B cell (primary cell): Measurements from ENCODE around the gene ELAPOR1. TPM values are rescaled to one million over a fixed set of nuclear protein-coding genes. Genes with fewer than 3 reads are reported as not detected.

Experiments used
- ATAC-seq: fragments of 200-7000 bp; cut with Tn5 transposase; one replicate; pipeline ENCODE4 v1.10.0; 2021; ENCODE audit warnings: low read depth, mild to moderate bottlenecking, moderate number of reproducible peaks, moderate library complexity
- CTCF ChIA-PET: fragments of 350-600 bp; sonication (Branson Sonifier 250); formaldehyde crosslinking; loops from one replicate; lab custom pipeline; 2021; ENCODE audit warnings: antibody characterized with exemption, inconsistent platforms; lab: Charles Lee
- POLR2A ChIA-PET: fragments of 350-600 bp; sonication (Branson Sonifier 250); formaldehyde crosslinking; loops from one replicate; lab custom pipeline; 2021; ENCODE audit warnings: antibody characterized with exemption; lab: Charles Lee
- DNase-seq: peaks from one replicate; pipeline ENCODE4 v3.0.0; 2013
- H2AFZ ChIP-seq: 2 replicates; pipeline ENCODE4 v1.6.1; 2012; ENCODE audit warnings: mild to moderate bottlenecking, low read depth, low read length; ENCODE audit not compliant: insufficient read depth, poor library complexity, severe bottlenecking
- H3K27ac ChIP-seq, 2 donors: 1 replicate in 1 of 2; 2 replicates in 1 of 2; pipeline ENCODE4 v1.5.1; 2012 to 2013; ENCODE audit warnings: low read length in 2 of 2, mild to moderate bottlenecking in 2 of 2, moderate library complexity in 1 of 2
- H3K27me3 ChIP-seq, 4 experiments: fragments of 200-600 bp in 1 of 4; sonication (generic) in 1 of 4; replicated peaks in 1 of 4; 1 replicate in 2 of 4; 2 replicates in 2 of 4; pipeline versions ENCODE4 v1.6.1 to v1.7.0; 2013 to 2016; ENCODE audit warnings: low read length in 3 of 4, mild to moderate bottlenecking in 2 of 4, mixed read lengths in 1 of 4, moderate library complexity in 1 of 4; ENCODE audit not compliant: insufficient read depth in 4 of 4, control insufficient read depth in 3 of 4; ENCODE audit errors: control extremely low read depth in 1 of 4
- H3K36me3 ChIP-seq, 2 experiments: replicated peaks in 1 of 2; 1 replicate in 1 of 2; 2 replicates in 1 of 2; pipeline versions ENCODE4 v1.6.1 to v1.7.1; 2013; ENCODE audit warnings: low read length in 1 of 2; ENCODE audit not compliant: insufficient read depth in 2 of 2, control insufficient read depth in 1 of 2; ENCODE audit errors: control extremely low read depth in 1 of 2, extremely low read depth in 1 of 2
- H3K4me1 ChIP-seq, 2 donors: fragments of 200-600 bp in 1 of 2; sonication (generic) in 1 of 2; 1 replicate in 1 of 2; 2 replicates in 1 of 2; pipeline versions ENCODE4 v1.5.1 to v1.6.1; 2013 to 2017; ENCODE audit warnings: low read length in 2 of 2; ENCODE audit not compliant: control insufficient read depth in 2 of 2, insufficient read depth in 2 of 2
- H3K4me2 ChIP-seq: replicated peaks from 2 replicates; pipeline ENCODE3; 2012; ENCODE audit warnings: mild to moderate bottlenecking, low read depth, low read length; ENCODE audit not compliant: poor library complexity, severe bottlenecking
- H3K4me3 ChIP-seq, 5 experiments: fragments of 200-600 bp in 1 of 5; sonication (generic) in 1 of 5; 1 replicate in 3 of 5; 2 replicates in 2 of 5; pipeline versions ENCODE4 v1.5.1 to v1.7.0; 2011 to 2016; ENCODE audit warnings: low read length in 4 of 5, mild to moderate bottlenecking in 4 of 5, low read depth in 2 of 5, control low read depth in 1 of 5, moderate library complexity in 1 of 5; ENCODE audit not compliant: insufficient read depth in 1 of 5; ENCODE audit errors: control extremely low read depth in 1 of 5, extremely low read depth in 1 of 5
- H3K79me2 ChIP-seq: fragments of 200-600 bp; sonication (generic); one replicate; pipeline ENCODE4 v1.6.0; 2016; ENCODE audit warnings: low read length; ENCODE audit not compliant: control insufficient read depth, insufficient read depth
- H3K9ac ChIP-seq: fragments of 200-600 bp; sonication (generic); 2 replicates; pipeline ENCODE4 v1.6.1; 2017; ENCODE audit warnings: mild to moderate bottlenecking, low read length, moderate library complexity
- H3K9me3 ChIP-seq, 3 donors: one replicate each; pipeline versions ENCODE4 v1.6.1 to v1.7.1; 2013; ENCODE audit warnings: low read length in 2 of 3; ENCODE audit not compliant: control insufficient read depth in 2 of 3, insufficient read depth in 1 of 3; ENCODE audit errors: control extremely low read depth in 1 of 3
- H4K20me1 ChIP-seq: 2 replicates; pipeline ENCODE4 v1.6.0; 2012; ENCODE audit warnings: mild to moderate bottlenecking, low read length; ENCODE audit not compliant: insufficient read depth, control insufficient read depth, poor library complexity, severe bottlenecking
- H3K27ac Mint-ChIP-seq: one replicate; pipeline ENCODE4 v1.8.0; 2021; ENCODE audit warnings: mixed read lengths
- H3K27me3 Mint-ChIP-seq: one replicate; pipeline ENCODE4 v1.8.0; 2021; ENCODE audit warnings: mixed read lengths
- H3K4me1 Mint-ChIP-seq: one replicate; pipeline ENCODE4 v1.8.0; 2021; ENCODE audit warnings: mixed read lengths
- H3K4me3 Mint-ChIP-seq: one replicate; pipeline ENCODE4 v1.8.0; 2021; ENCODE audit warnings: mixed read lengths
- H3K9me3 Mint-ChIP-seq: one replicate; pipeline ENCODE4 v1.8.0; 2022; ENCODE audit warnings: mixed read lengths; ENCODE audit not compliant: insufficient read depth
- CTCF ChIP-seq: fragments of 200-600 bp; IDR thresholded peaks from one replicate; pipeline ENCODE4 v1.8.0; 2022; ENCODE audit warnings: antibody characterized with exemption, mild to moderate bottlenecking
- EZH2 ChIP-seq: IDR thresholded peaks from 2 replicates; pipeline ENCODE4 v1.6.1; 2012; ENCODE audit warnings: borderline replicate concordance, low read depth, mild to moderate bottlenecking, moderate library complexity, low read length; ENCODE audit not compliant: insufficient read depth, poor library complexity, severe bottlenecking
- WGBS: methylation state at CpG from one replicate; pipeline ENCODE4 v1.1.5; 2013; ENCODE audit warnings: missing lambda C conversion rate; ENCODE audit not compliant: insufficient coverage; 5-methylcytosine and 5-hydroxymethylcytosine counted together
- intact Hi-C: fragments of 100-400 bp; cut with micrococcal nuclease; formaldehyde crosslinking; loops from one replicate; pipeline ENCODE4 v1.10.0; 2022
- polyA plus RNA-seq: library from polyadenylated mRNA; depleted of rRNA; stranded (reverse); fragments of >200 nt; gene quantifications from 2 replicates; pipeline ENCODE4 v1.2.3, GENCODE V29; 2012
- total RNA-seq, 2 donors: library from RNA; stranded (reverse); fragments of 120-200 nt in 1 of 2; gene quantifications; 1 replicate in 1 of 2; 2 replicates in 1 of 2; pipeline versions ENCODE4 v1.2.3 to v1.2.4, GENCODE V29; 2013 to 2022

ELAPOR1 gene
- total and polyA plus RNA-seq, 2 donors (not counting 1 experiment from before 2014, with no cell fraction given), result 2.2 to 2.3 TPM

DNA sequence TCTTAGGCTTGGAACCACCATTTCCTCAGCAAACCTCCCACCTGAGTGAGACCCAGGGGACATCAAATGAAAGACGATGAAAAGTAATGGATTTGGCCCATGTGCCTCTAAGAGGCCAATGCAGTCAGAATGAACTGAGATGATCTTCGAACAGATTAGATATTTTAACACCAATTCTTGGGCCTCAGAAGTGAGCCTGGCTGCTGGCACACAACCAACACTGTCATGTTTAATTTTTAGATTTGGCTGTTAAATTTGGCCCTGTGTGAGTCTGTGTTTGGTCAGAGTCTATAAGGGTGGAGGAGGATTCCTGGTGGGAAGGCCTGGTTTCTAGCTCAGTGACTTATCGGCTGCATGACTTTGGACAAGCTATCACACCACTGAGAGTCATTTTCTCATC is 45.4 kb downstream of the ELAPOR1 start:
- Histone ChIP-seq H3K9me3 (no peaks in the 10 kb centered on the region), H3K9ac (no peak overlapping the region), H3K4me2 (no peak overlapping the region), H3K27me3 (peaks cover 0 to 4% (median 0%) of the 10 kb centered on the region in 4 experiments), H3K4me1 (peaks cover 0 to 5% of the 10 kb centered on the region in 2 donors), H3K27ac (no peak overlapping the region), H4K20me1 (no peaks in the 10 kb centered on the region), H2AFZ (no peak overlapping the region), H3K36me3 (no peaks in the 10 kb centered on the region), H3K79me2 (no peaks in the 10 kb centered on the region), H3K4me3 (no peak overlapping the region)
- DNase-seq (no peak), ATAC-seq (no peak)
- Mint-ChIP-seq H3K27ac (no peak overlapping the region), H3K4me1 (peaks cover 16% of the 10 kb centered on the region), H3K27me3 (no peaks in the 10 kb centered on the region), H3K9me3 (no peaks in the 10 kb centered on the region), H3K4me3 (no peak overlapping the region)
- POLR2A ChIA-PET, result no interaction called here
- CTCF ChIA-PET, result no interaction called here
- no CpG with 5 or more reads among the region's 3 CpGs for WGBS
- TF ChIP-seq CTCF (no peak), EZH2 (no peak)
- intact Hi-C loops, result no loop called here

DNA sequence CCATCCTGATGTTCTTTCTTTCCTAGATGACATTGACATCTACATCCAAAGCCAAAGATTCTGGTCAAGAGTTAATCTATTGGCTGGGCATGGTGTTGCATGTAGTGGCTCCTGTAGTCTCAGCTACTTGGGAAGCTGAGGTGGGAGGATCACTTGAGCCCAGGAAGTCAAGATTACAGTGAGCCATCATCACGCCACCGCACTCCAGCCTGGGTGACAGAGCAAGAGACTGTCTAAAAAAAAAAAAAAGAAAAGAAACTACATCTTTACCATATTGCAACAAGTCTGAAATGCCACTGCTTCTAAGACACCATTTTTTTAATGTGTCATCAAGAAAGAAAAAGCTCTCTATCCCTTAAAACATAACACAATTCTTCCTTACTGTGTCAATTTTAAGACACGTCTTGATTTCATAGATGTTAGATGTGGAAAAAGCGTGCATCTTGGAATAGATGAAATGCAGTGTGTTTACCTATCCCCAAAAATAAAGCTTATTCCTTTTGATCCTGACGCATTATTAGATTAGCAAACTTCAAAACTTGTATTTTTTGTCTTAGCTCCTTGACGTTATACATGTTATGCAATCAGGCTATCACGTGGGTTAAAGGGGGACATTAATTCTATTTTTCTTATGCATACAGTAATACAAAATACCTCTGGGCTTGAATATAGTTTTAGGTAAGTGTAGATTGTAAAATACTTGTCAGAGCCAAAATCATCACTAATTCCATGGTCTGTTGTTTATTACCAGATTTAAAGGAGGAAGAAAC is 46.3 kb downstream of the ELAPOR1 start:
- Histone ChIP-seq H3K27me3 (peaks cover 0 to 4% (median 0%) of the 10 kb centered on the region in 4 experiments), H3K4me1 (no peaks in the 10 kb centered on the region), H3K9ac (no peak overlapping the region), H4K20me1 (no peaks in the 10 kb centered on the region), H3K27ac (no peak overlapping the region), H3K4me3 (no peak overlapping the region), H2AFZ (no peak overlapping the region), H3K9me3 (no peaks in the 10 kb centered on the region), H3K79me2 (no peaks in the 10 kb centered on the region), H3K36me3 (no peaks in the 10 kb centered on the region), H3K4me2 (no peak overlapping the region)
- intact Hi-C loops, result no loop called here
- Mint-ChIP-seq H3K9me3 (no peaks in the 10 kb centered on the region), H3K4me3 (no peak overlapping the region), H3K27ac (no peak overlapping the region), H3K4me1 (peaks cover 10% of the 10 kb centered on the region), H3K27me3 (no peaks in the 10 kb centered on the region)
- no peak for TF ChIP-seq EZH2
- TF ChIP-seq CTCF, result no peak
- POLR2A ChIA-PET, result no interaction called here
- CTCF ChIA-PET, result interaction anchor here (0.6 kb wide), 1 partner anchor 52 kb away, joined by 3 read pairs; no protein-coding TSS in a partner anchor
- DNase-seq (no peak), ATAC-seq (no peak)
- WGBS, result no CpG with 5 or more reads among the region's 7 CpGs
